HepG2 (cell line): ENCODE data around the gene SYT17. TPM values are rescaled to one million over a fixed set of nuclear protein-coding genes. Genes with fewer than 3 reads are reported as not detected.

Experiments used
- ATAC-seq: fragments of 200-7000 bp; cut with Tn5 transposase; 3 replicates; pipeline ENCODE4 v1.9.1; 2020; ENCODE audit warnings: mild to moderate bottlenecking, moderate library complexity
- BruUV-seq: library from RNA; stranded (reverse); fragments of 400-500 nt; replicated peaks from 2 replicates; lab custom pipeline; 2021; lab: Mats Ljungman, UMichigan
- CTCF ChIA-PET: fragments of 300-600 bp; formaldehyde crosslinking; extraction: SDS; loops from one replicate; lab custom pipeline; 2021; ENCODE audit warnings: low total read pairs, inconsistent platforms, low intra/inter-chr PET ratio; lab: Yijun Ruan, JAX
- POLR2A ChIA-PET: fragments of 350-600 bp; sonication (Branson Sonifier 250); formaldehyde crosslinking; loops from one replicate; lab custom pipeline; 2020; ENCODE audit warnings: antibody characterized with exemption, inconsistent platforms; lab: Yijun Ruan, JAX
- DNase-seq: peaks from one replicate; pipeline ENCODE4 v3.0.0-alpha.2; 2015; ENCODE audit warnings: low spot score
- FAIRE-seq: peaks from 3 replicates; lab custom pipeline; 2011; peaks lifted over from hg19 to GRCh38; lab: Jason Lieb, UNC
- H2AFZ ChIP-seq: one replicate; pipeline ENCODE4 v1.6.1; 2011; ENCODE audit warnings: low read length, inconsistent platforms
- H3K27ac ChIP-seq: fragments of 300-600 bp; 3 replicates; pipeline ENCODE4 v1.8.0; 2011; ENCODE audit warnings: mixed run types, mild to moderate bottlenecking, mixed read lengths, low read length, inconsistent platforms; ENCODE audit not compliant: insufficient read depth; ENCODE audit errors: extremely low read length
- H3K27me3 ChIP-seq, 2 experiments: fragments of 200-600 bp in 1 of 2; 2 replicates in 1 of 2; 3 replicates in 1 of 2; pipeline versions ENCODE4 v1.6.0 to v1.8.0; 2011; ENCODE audit warnings: low read length in 2 of 2, mild to moderate bottlenecking in 2 of 2, moderate library complexity in 2 of 2, inconsistent platforms in 1 of 2; ENCODE audit not compliant: insufficient read depth in 2 of 2, control insufficient read depth in 1 of 2
- H3K36me3 ChIP-seq, 2 experiments: fragments of 200-600 bp in 1 of 2; replicated peaks in 1 of 2; 2 replicates in 1 of 2; 3 replicates in 1 of 2; pipeline versions ENCODE4 v1.5.1 to v1.8.0; 2011; ENCODE audit warnings: low read length in 2 of 2, inconsistent platforms in 1 of 2; ENCODE audit not compliant: insufficient read depth in 2 of 2, control insufficient read depth in 1 of 2
- H3K4me1 ChIP-seq: 2 replicates; pipeline ENCODE4 v1.5.1; 2012; ENCODE audit warnings: low read length, inconsistent platforms; ENCODE audit not compliant: insufficient read depth
- H3K4me2 ChIP-seq: 2 replicates; pipeline ENCODE4 v1.6.0; 2011; ENCODE audit warnings: low read depth, low read length, inconsistent platforms
- H3K4me3 ChIP-seq, 3 experiments: fragments of 200-600 bp in 1 of 3; sonication (generic), shearing (Covaris generic) in 1 of 3; replicated peaks in 1 of 3; 2 replicates each; pipeline ENCODE4 v1.5.1; 2011 to 2016; ENCODE audit warnings: low read length in 3 of 3, inconsistent platforms in 2 of 3, low read depth in 2 of 3, mild to moderate bottlenecking in 2 of 3, control low read depth in 1 of 3, mixed read lengths in 1 of 3; ENCODE audit not compliant: insufficient read depth in 1 of 3
- H3K79me2 ChIP-seq: one replicate; pipeline ENCODE4 v1.6.1; 2011; ENCODE audit warnings: low read length, inconsistent platforms; ENCODE audit not compliant: insufficient read depth
- H3K9ac ChIP-seq: 2 replicates; pipeline ENCODE4 v1.6.0; 2011; ENCODE audit warnings: mild to moderate bottlenecking, low read depth, low read length, inconsistent platforms; ENCODE audit not compliant: insufficient read depth
- H3K9me3 ChIP-seq: 2 replicates; pipeline ENCODE4 v1.5.1; 2012; ENCODE audit warnings: mild to moderate bottlenecking, low read length
- H4K20me1 ChIP-seq: 2 replicates; pipeline ENCODE4 v1.6.0; 2011; ENCODE audit warnings: inconsistent platforms, mild to moderate bottlenecking, low read length, moderate library complexity; ENCODE audit not compliant: insufficient read depth
- KDM3A ChIP-seq: IDR thresholded peaks from 2 replicates; pipeline ENCODE4 v1.6.1; 2018; ENCODE audit warnings: low read depth, missing compliant biosample characterization
- LCORL ChIP-seq, 2 experiments: fragments of 450-650 bp in 1 of 2; sonication (generic) in 1 of 2; formaldehyde crosslinking in 1 of 2; IDR thresholded peaks; 2 replicates each; pipeline versions ENCODE4 v1.5.0 to v1.6.1; 2017 to 2020; ENCODE audit warnings: antibody characterized with exemption in 1 of 2, missing genetic modification reagents in 1 of 2
- PPARG ChIP-seq: conservative IDR thresholded peaks from 2 replicates; pipeline ENCODE4 v1.6.1; 2016; ENCODE audit warnings: missing biosample characterization, missing genetic modification reagents
- SATB2 ChIP-seq: sonication (generic); formaldehyde crosslinking; IDR thresholded peaks from 2 replicates; pipeline ENCODE4 v1.5.0; 2020; ENCODE audit warnings: missing genetic modification reagents
- SNAI1 ChIP-seq: sonication (generic); formaldehyde crosslinking; IDR thresholded peaks from 2 replicates; pipeline ENCODE4 v1.5.0; 2020; ENCODE audit warnings: mild to moderate bottlenecking, missing genetic modification reagents, borderline replicate concordance
- TIGD3 ChIP-seq: sonication (generic); formaldehyde crosslinking; IDR thresholded peaks from 2 replicates; pipeline ENCODE4 v1.5.1; 2020; ENCODE audit warnings: mild to moderate bottlenecking, missing genetic modification reagents, borderline replicate concordance
- U2AF2 ChIP-seq: fragments of 200-400 bp; formaldehyde crosslinking; IDR thresholded peaks from 2 replicates; pipeline ENCODE4 v1.6.1; 2017; ENCODE audit warnings: low read depth, mild to moderate bottlenecking, low read length
- ZNF234 ChIP-seq: sonication (generic); formaldehyde crosslinking; conservative IDR thresholded peaks from 2 replicates; pipeline ENCODE4 v1.5.1; 2020; ENCODE audit warnings: mild to moderate bottlenecking, missing genetic modification reagents
- ZNF503 ChIP-seq: sonication (generic); formaldehyde crosslinking; IDR thresholded peaks from 2 replicates; pipeline ENCODE4 v1.4.0; 2020; ENCODE audit warnings: missing genetic modification reagents
- ZNF672 ChIP-seq: sonication (generic); formaldehyde crosslinking; IDR thresholded peaks from 2 replicates; pipeline ENCODE4 v1.8.1; 2022; ENCODE audit warnings: missing genetic modification reagents
- ZNF776 ChIP-seq: sonication (generic); formaldehyde crosslinking; IDR thresholded peaks from 2 replicates; pipeline ENCODE4 v1.4.0; 2020; ENCODE audit warnings: mild to moderate bottlenecking, missing genetic modification reagents
- WGBS: methylation state at CpG from one replicate; pipeline ENCODE4 v1.1.6; 2017; ENCODE audit warnings: low lambda C conversion rate; 5-methylcytosine and 5-hydroxymethylcytosine counted together
- in situ Hi-C: cut with HindIII; loops from 2 replicates; pipeline ENCODE4 v1.10.0; 2017; ENCODE audit warnings: low pct_unique_long_range_greater_than_20kb; ENCODE audit not compliant: extremely low pct_ligation_motif_present
- intact Hi-C: fragments of 100-400 bp; cut with micrococcal nuclease; formaldehyde crosslinking; loops from one replicate; pipeline ENCODE4 v1.10.0; 2022; ENCODE audit not compliant: unreplicated experiment
- polyA plus RNA-seq, 8 experiments: library from polyadenylated mRNA; depleted of rRNA in 3 of 8; stranded (reverse) in 7 of 8; unstranded in 1 of 8; fragments of >200 nt; fragmentation: Illumina TruSeq in 4 of 8; extraction: Trizol in 4 of 8; gene quantifications; 2 replicates each; pipeline versions ENCODE4 v1.2.1 to v1.2.3, GENCODE V29; 2011 to 2016; ENCODE audit warnings: low read depth in 4 of 8, missing spikeins in 1 of 8, mixed read lengths in 1 of 8; ENCODE audit not compliant: insufficient read depth in 1 of 8
- total RNA-seq, 5 experiments: library from RNA; depleted of rRNA; stranded (reverse); fragments of >200 nt; fragmentation: Illumina TruSeq; extraction: Trizol; gene quantifications; 2 replicates each; pipeline ENCODE4 v1.2.3, GENCODE V29; 2016; ENCODE audit warnings: low read depth in 1 of 5
- TF ChIP-seq, protein P1 (sequence below): sonication (generic); formaldehyde crosslinking; IDR thresholded peaks from 2 replicates; pipeline ENCODE4 v1.4.0; 2020; ENCODE audit warnings: missing genetic modification reagents, mild to moderate bottlenecking, borderline replicate concordance
- TF ChIP-seq, protein P2 (sequence below): IDR thresholded peaks from 2 replicates; pipeline ENCODE4 v1.6.1; 2016; ENCODE audit warnings: missing genetic modification reagents, missing compliant biosample characterization

The SYT17 gene
- total and polyA plus RNA-seq, 2 of the 13 experiments (the other 11 are each of a cell fraction or from before 2014, with no cell fraction given): 0.44 TPM; not detected in 1

DNA sequence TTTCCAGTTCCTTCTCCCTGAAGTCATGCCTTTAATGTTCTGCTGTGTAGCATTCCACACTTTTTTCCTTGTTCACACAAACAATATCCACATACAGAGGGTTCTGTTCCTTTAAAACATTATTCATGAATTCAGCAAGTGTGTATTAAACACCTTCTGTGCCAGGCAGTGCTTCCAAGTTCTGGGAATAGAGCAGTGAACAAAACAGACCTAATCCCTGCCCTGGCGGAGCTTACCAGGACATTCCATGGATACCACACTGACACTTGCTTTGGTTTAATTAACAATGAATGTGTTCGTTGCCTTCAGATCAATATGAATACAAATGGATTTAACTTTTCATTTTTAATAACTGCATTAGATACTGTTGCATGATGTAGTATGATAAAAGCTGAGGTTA lies 59.6 kb downstream of the SYT17 start:
- DNase-seq (no peak), ATAC-seq (no peak), FAIRE-seq (no peak)
- Histone ChIP-seq H3K4me2 (no peak overlapping the region), H4K20me1 (no peaks in the 10 kb centered on the region), H3K4me3 (no peak overlapping the region), H3K79me2 (no peaks in the 10 kb centered on the region), H3K36me3 (no peaks in the 10 kb centered on the region), H3K4me1 (no peaks in the 10 kb centered on the region), H3K27me3 (peaks cover 0 to 29% of the 10 kb centered on the region in 2 experiments; a peak in 1 of 5 replicates), H3K9ac (no peak overlapping the region), H3K9me3 (no peaks in the 10 kb centered on the region), H2AFZ (no peak overlapping the region), H3K27ac (no peak overlapping the region)
- ChIA-PET CTCF (no interaction called here), POLR2A (no interaction called here)
- in situ Hi-C loops (loop anchor here (10.0 kb wide), 1 partner anchor 277 kb away; no protein-coding TSS in a partner anchor), intact Hi-C loops (no loop called here)
- 21% methylated on average over 2 of the region's 2 CpGs for WGBS
- no TSS peak for BruUV-seq
- no peak for TF ChIP-seq ZNF672 (CRISPR knock-in tag)
- TF ChIP-seq SATB2 (CRISPR knock-in tag): no peak
- TF ChIP-seq, protein P1, sequence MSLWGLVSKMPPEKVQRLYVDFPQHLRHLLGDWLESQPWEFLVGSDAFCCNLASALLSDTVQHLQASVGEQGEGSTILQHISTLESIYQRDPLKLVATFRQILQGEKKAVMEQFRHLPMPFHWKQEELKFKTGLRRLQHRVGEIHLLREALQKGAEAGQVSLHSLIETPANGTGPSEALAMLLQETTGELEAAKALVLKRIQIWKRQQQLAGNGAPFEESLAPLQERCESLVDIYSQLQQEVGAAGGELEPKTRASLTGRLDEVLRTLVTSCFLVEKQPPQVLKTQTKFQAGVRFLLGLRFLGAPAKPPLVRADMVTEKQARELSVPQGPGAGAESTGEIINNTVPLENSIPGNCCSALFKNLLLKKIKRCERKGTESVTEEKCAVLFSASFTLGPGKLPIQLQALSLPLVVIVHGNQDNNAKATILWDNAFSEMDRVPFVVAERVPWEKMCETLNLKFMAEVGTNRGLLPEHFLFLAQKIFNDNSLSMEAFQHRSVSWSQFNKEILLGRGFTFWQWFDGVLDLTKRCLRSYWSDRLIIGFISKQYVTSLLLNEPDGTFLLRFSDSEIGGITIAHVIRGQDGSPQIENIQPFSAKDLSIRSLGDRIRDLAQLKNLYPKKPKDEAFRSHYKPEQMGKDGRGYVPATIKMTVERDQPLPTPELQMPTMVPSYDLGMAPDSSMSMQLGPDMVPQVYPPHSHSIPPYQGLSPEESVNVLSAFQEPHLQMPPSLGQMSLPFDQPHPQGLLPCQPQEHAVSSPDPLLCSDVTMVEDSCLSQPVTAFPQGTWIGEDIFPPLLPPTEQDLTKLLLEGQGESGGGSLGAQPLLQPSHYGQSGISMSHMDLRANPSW (CRISPR knock-in tag): no peak
- no peak for TF ChIP-seq ZNF234
- no peak for TF ChIP-seq U2AF2
- TF ChIP-seq PPARG (CRISPR knock-in tag): no peak
- no peak for TF ChIP-seq LCORL (IDR thresholded peaks at IDR 0.05)
- no peak for TF ChIP-seq LCORL (CRISPR knock-in tag; IDR thresholded peaks at IDR 0.05)
- no peak for TF ChIP-seq SNAI1 (CRISPR knock-in tag)
- TF ChIP-seq KDM3A: no peak
- TF ChIP-seq TIGD3 (CRISPR knock-in tag): no peak
- no peak for TF ChIP-seq ZNF503 (CRISPR knock-in tag)
- TF ChIP-seq, protein P2, sequence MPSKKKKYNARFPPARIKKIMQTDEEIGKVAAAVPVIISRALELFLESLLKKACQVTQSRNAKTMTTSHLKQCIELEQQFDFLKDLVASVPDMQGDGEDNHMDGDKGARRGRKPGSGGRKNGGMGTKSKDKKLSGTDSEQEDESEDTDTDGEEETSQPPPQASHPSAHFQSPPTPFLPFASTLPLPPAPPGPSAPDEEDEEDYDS (CRISPR knock-in tag): no peak
- TF ChIP-seq ZNF776 (CRISPR knock-in tag): no peak
